AG09309 (cell line): ENCODE measurements around the gene TRIM15.
"Not testable (repeated sequence)": the region's sequence is repeated elsewhere in the genome, so short reads cannot be mapped to it uniquely, and the experiment has no call there.

Experiments used
- DNase-seq: peaks from one replicate; pipeline ENCODE4 v3.0.0-alpha.2; 2010; ENCODE audit warnings: low read depth
- H3K4me3 ChIP-seq: 2 replicates; pipeline ENCODE4 v1.5.1; 2011; ENCODE audit warnings: mild to moderate bottlenecking, low read depth, low read length, moderate library complexity; ENCODE audit not compliant: control insufficient read depth
- TF ChIP-seq, protein P1 (sequence below): IDR thresholded peaks from 2 replicates; pipeline ENCODE4 v1.5.1; 2011; ENCODE audit warnings: mild to moderate bottlenecking, low read depth, low read length, inconsistent platforms; ENCODE audit not compliant: insufficient read depth, control insufficient read depth; ENCODE audit errors: missing control alignments

TRIM15 gene

GRCh38 chr6:30214657-30214982 lies 51.3 kb downstream of the TRIM15 start:
- TF ChIP-seq, protein P1, sequence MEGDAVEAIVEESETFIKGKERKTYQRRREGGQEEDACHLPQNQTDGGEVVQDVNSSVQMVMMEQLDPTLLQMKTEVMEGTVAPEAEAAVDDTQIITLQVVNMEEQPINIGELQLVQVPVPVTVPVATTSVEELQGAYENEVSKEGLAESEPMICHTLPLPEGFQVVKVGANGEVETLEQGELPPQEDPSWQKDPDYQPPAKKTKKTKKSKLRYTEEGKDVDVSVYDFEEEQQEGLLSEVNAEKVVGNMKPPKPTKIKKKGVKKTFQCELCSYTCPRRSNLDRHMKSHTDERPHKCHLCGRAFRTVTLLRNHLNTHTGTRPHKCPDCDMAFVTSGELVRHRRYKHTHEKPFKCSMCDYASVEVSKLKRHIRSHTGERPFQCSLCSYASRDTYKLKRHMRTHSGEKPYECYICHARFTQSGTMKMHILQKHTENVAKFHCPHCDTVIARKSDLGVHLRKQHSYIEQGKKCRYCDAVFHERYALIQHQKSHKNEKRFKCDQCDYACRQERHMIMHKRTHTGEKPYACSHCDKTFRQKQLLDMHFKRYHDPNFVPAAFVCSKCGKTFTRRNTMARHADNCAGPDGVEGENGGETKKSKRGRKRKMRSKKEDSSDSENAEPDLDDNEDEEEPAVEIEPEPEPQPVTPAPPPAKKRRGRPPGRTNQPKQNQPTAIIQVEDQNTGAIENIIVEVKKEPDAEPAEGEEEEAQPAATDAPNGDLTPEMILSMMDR = no peak
- DNase-seq = no peak
- H3K4me3 ChIP-seq = peak overlapping the region; percentile 73

GRCh38 chr6:30216096-30216495 lies 52.8 kb downstream of the TRIM15 start:
- no peak for DNase-seq
- TF ChIP-seq, protein P1 = no peak
- H3K4me3 ChIP-seq = no peak overlapping the region

DNA sequence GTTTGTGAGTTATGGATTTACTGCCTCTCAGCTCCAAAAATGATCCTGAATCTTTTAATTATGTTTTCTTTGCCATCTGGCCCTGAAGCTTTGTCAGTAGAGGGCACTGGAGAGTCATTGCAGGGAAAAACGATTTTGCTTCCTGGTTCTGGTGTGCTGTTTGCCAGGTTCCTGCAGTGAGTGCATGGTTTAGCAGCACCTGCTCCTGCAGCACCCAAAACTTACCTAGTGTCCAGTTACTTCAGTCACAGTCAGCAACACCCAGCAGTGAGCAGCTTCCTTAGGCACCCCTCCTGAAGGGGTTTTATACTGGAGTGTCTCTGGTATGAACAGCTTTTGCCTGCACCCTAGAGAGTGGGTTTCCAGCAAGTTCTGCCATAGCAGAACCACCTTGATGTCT lies 55.9 kb downstream of the TRIM15 start:
- no peak for DNase-seq

DNA sequence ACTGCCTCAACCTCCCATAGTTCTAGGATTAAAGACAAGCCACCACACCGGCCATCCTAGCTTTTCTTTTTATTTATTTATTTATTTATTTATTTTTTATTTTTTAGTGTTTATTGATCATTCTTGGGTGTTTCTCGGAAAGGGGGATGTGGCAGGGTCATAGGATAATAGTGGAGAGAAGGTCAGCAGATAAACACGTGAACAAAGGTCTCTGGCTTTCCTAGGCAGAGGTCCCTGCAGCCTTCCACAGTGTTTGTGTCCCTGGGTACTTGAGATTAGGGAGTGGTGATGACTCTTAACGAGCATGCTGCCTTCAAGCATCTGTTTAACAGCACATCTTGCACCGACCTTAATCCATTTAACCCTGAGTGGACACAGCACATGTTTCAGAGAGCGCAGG lies 58.0 kb downstream of the TRIM15 start:
- H3K4me3 ChIP-seq, DNase-seq: not testable (repeated sequence)

More for the DNA sequence above, 55.9 kb downstream of the TRIM15 start:
- H3K4me3 ChIP-seq = no peak overlapping the region
- TF ChIP-seq, protein P1 = peak; percentile 96

- H3K4me3 ChIP-seq, DNase-seq: not testable (repeated sequence)
Observed at GRCh38 chr6:30221956-30222355, 58.6 kb downstream of the TRIM15 start.
